GM19455 (cell line): Measurements from ENCODE around the gene KMT2A.
"Not testable (repeated sequence)": the region's sequence is repeated elsewhere in the genome, so short reads cannot be mapped to it uniquely, and the experiment has no call there.

Experiments used
- ATAC-seq: cut with Tn5 transposase; IDR thresholded peaks from one replicate; pipeline ENCODE4 v1.9.1; 2021; ENCODE audit not compliant: unreplicated experiment

Gene KMT2A

GRCh38 chr11:118481238-118481637 is 44.9 kb downstream of the KMT2A start:
- ATAC-seq: not testable (repeated sequence)

DNA sequence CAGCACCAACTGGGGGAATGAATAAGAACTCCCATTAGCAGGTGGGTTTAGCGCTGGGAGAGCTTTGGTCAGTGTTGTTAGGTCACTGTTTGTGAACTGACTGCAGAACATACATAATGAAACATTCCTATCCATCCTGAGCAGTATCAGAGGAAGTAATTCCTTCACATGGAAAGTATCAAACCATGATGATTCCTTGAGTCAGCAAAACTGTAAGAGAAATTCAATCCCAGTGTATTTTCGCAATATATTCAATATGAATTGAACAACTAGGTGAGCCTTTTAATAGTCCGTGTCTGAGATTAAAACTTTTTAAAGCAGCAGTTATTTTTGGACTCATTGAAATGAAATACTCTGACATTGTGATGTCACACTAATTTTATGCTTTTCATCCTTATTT is 48.1 kb downstream of the KMT2A start:
- ATAC-seq: no peak

GRCh38 chr11:118485273-118485672 is 49.0 kb downstream of the KMT2A start:
- ATAC-seq: no peak

GRCh38 chr11:118488480-118489109 is 52.3 kb downstream of the KMT2A start:
- no peak for ATAC-seq

GRCh38 chr11:118491041-118491440 is 54.7 kb downstream of the KMT2A start:
- no peak for ATAC-seq

- no peak for ATAC-seq
These were observed 61.5 kb downstream of the KMT2A start for GRCh38 chr11:118497831-118498230.

DNA sequence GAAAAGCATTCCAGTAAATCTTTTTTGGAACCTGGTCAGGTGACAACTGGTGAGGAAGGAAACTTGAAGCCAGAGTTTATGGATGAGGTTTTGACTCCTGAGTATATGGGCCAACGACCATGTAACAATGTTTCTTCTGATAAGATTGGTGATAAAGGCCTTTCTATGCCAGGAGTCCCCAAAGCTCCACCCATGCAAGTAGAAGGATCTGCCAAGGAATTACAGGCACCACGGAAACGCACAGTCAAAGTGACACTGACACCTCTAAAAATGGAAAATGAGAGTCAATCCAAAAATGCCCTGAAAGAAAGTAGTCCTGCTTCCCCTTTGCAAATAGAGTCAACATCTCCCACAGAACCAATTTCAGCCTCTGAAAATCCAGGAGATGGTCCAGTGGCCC is 66.9 kb downstream of the KMT2A start:
- no peak for ATAC-seq

GRCh38 chr11:118511601-118512000 is 75.3 kb downstream of the KMT2A start:
- no peak for ATAC-seq

GRCh38 chr11:118514103-118514502 is 77.8 kb downstream of the KMT2A start:
- no peak for ATAC-seq

GRCh38 chr11:118519549-118519948 is 83.3 kb downstream of the KMT2A start:
- ATAC-seq: no peak

DNA sequence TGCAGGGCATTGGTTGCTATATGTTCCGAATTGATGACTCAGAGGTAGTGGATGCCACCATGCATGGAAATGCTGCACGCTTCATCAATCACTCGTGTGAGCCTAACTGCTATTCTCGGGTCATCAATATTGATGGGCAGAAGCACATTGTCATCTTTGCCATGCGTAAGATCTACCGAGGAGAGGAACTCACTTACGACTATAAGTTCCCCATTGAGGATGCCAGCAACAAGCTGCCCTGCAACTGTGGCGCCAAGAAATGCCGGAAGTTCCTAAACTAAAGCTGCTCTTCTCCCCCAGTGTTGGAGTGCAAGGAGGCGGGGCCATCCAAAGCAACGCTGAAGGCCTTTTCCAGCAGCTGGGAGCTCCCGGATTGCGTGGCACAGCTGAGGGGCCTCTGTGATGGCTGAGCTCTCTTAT is 85.6 kb downstream of the KMT2A start:
- no peak for ATAC-seq

DNA sequence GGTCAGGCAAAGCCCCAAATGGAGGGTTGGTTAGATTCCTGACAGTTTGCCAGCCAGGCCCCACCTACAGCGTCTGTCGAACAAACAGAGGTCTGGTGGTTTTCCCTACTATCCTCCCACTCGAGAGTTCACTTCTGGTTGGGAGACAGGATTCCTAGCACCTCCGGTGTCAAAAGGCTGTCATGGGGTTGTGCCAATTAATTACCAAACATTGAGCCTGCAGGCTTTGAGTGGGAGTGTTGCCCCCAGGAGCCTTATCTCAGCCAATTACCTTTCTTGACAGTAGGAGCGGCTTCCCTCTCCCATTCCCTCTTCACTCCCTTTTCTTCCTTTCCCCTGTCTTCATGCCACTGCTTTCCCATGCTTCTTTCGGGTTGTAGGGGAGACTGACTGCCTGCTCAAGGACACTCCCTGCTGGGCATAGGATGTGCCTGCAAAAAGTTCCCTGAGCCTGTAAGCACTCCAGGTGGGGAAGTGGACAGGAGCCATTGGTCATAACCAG is 86.3 kb downstream of the KMT2A start:
- ATAC-seq: no peak

DNA sequence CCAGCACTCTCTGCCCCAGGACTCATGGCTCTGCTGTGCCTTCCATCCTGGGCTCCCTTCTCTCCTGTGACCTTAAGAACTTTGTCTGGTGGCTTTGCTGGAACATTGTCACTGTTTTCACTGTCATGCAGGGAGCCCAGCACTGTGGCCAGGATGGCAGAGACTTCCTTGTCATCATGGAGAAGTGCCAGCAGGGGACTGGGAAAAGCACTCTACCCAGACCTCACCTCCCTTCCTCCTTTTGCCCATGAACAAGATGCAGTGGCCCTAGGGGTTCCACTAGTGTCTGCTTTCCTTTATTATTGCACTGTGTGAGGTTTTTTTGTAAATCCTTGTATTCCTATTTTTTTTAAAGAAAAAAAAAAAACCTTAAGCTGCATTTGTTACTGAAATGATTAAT is 88.1 kb downstream of the KMT2A start:
- ATAC-seq: no peak

- no peak for ATAC-seq
These were observed 88.6 kb downstream of the KMT2A start for GRCh38 chr11:118524757-118525470.

GRCh38 chr11:118526688-118527087 is 90.4 kb downstream of the KMT2A start:
- no peak for ATAC-seq

DNA sequence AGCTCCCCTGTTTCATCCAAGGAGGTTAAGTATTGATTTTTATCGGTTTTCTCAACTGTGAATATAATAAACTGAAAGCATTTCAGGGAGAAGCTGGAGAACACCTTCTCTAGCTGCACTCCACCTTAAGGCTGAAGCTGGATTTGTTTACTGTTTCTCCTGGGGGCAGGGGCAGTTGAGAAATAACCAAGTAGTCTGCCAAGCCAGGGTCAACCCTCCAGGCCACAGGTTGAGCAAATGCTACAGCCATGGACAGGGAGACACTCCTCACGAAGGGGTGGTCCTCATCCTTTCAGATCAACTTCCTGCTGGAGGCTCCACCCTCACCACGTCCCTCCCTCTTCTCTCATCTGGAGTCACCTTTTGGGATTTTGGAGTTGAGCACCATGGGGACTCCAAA is 90.8 kb downstream of the KMT2A start, which contains the start of gene TTC36:
TTC36 (plus strand) TSS at position 366 of the 400 bp plus-strand sequence; CDS start at position 387, 21 bp downstream.
- ATAC-seq: no peak

- no peak for ATAC-seq
These were observed 92.2 kb downstream of the KMT2A start for GRCh38 chr11:118528511-118528910.

DNA sequence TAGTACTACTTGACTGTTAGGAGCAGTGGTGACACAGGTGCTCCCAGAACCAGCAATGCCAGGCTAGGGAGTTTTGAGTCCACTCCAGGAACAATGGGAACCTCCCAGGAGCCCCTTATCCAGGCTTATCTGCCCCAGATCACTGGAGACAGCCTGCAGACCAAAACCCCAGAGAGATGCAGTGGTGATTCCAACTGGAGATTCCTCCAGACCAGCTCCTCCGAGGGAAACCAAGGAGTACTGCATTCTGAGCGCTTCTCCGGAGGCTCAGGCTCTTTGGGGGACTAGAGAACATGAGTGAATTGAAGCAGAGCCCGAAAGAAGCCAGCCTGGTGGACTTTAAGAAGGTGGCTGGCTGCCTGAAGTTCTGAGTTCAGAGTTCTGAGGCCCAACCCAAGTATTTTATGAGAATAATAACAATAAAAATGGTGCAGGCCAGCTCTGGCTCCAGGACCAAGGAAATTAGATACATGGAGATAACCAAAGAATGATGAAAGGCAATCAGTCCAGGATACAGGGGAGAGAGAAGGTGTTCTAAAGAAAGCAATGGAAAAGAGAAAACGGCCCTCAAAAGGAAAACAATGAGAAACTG is 93.4 kb downstream of the KMT2A start:
- ATAC-seq: no peak

GRCh38 chr11:118530180-118530682 is 93.9 kb downstream of the KMT2A start:
- ATAC-seq: no peak

DNA sequence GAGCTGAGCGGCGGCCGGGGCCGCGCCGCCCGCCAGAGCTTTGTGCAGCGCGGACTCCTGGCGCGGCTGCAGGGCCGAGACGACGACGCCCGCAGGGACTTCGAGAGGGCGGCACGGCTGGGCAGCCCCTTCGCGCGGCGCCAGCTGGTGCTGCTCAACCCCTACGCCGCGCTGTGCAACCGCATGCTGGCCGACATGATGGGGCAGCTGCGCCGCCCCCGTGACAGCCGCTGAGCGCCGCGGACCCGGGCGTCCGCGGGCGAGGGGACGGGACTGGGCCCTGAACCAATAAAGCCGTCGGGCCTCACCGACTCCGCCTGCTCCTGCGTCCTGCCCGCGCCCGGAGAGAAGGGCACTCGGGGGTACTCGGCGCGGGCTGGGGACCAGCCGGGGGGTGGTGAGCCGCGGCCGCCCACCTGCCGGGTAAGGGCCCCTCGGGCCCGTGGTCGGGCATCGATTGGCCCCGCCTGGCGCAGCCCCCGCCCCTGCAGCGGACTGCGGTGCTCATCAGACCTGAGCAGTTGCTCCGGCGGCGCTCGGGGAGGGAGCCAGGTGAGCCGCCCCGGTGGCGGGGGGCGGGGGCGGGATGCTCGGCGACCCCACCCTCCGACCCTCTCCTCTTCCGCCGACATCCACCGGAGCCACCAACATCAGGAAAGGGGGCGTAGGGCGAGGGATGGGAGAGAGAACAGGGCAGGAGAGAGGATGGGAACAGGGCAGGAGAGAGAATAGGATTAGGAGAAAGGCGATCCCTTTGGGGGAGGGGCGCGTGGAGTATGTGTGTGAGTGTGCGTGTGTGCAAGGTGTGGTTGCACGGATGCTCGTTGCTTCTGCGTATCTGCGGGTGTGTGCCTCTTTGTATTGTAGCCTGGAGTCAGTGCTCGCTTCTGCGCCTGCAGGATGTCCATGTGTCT is 94.6 kb downstream of the KMT2A start, which contains the start of gene TMEM25:
TMEM25 (plus strand) TSS at position 510 of the 914 bp plus-strand sequence. CDS start 610 bp downstream, outside the sequence.
- ATAC-seq: peak; percentile 67
